ENCODE results near the gene GEMIN5.

The GEMIN5 gene

DNA sequence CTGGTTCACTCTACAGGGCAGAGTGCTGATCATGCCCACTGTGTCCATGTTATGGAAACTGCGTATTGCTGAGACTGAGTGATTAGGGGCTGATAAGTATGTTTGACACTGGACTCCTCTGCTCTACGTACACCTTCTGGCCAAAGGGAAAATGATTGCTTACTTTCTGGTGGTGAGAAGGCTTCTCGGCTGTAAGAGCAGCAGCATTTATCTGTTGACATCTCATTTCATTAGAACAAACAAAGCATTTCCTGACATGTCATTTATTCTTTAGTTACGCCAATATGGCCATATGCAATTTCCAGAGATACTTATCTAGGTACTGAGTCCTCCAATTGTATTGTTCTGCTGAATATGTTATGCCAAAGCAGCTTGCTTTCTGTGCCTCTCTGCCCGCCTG lies 93.2 kb downstream of the GEMIN5 start:
- DNase-seq: no peak

DNA sequence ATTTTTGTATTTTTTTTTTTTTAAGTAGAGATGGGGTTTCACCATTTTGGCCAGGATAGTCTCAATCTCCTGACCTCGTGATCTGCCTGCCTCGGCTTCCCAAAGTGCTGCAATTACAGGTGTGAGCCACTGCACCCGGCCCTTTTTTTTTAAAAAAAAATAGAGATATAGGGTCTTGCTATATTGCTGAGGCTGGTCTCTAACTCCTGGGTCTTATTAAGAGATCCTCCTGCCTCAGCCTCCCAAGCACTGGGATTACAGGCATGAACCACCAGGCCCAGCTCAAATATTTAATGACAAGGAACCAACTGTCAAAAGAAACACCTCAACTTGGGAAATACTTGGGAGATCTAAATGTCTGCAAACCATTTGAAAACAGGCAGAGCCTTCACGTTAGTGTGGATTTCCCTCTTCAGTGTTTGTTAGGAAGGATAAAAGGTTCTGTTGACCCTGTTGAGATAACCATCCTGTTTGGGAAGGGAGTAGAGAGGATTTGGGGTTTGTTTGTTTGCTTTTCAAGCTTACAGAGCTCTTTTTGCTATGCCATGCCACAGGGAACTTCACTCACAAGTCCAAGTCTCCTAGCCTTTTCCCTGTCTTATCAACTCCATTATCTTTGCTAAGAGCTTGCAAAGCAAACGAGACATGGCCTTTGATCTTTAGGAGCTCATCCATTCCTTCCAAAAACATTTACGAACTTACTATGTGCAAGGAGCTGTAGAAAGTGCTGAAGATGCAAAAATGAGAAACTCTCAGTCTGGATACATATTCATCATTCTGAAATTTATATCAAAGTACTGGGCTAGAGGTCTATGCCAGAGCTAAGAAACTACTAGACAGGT lies 95.1 kb downstream of the GEMIN5 start:
- no peak for DNase-seq

DNA sequence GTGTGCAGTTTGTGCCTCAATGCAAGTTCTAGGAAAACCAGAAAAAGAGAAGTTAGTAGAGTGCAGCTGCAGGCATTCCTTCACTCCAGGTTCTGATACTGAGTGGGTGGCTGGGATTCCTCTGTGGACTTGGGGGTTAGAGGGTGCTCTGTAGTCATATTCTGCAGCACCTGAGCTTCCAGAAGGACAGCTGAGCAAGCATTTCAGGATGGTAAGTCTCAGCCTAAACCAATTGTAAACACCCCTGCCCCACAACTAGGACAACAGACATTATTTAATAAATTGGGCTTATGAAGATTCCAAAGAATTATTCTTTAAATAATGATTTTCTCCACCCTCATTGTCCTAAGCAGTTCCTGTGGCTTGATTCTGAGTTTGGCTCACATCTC lies 96.7 kb downstream of the GEMIN5 start:
- no peak for DNase-seq

DNA sequence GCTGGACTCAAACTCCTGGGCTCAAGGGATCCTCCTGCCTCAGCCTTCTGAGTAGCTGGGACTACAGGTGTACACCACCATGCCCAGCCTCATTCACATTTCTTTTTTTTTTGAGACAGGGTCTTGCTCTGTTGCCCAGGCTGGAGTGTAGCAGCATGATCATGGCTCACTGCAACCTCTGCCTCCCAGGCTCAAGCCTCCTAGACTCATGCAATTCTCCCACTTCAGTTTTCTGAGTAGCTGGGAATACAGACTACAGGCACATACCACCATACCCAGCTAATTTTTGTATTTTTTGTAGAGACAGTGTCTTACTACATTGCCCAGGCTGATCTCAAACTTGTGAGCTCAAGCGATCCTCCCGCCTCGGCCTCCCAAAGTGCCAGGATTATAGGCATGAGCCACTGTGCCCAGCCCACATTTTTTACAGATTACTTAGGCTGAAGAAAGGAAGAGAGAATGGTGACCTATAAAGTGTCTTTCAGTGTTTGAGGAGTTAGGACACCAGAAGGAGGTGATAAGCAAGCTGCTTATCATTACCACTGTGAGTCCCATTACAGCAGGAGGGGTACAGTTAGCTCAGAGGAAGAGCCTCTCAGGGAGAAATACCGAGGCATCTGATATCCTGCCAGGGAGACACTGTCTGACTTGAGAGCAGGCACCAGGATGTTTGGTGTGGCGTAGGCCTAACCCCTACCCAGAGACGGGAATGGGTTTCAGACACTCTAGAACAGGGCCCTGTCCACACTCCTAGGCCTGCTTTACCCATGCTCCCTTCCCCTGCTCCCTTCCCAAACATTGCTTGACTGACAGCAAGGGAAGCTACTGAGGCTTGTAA lies 97.4 kb downstream of the GEMIN5 start:
- DNase-seq: no peak
